Dermis microvascular lymphatic vessel endothelial cell (primary cell): ENCODE results near the gene NTM. TPM values are rescaled to one million over a fixed set of nuclear protein-coding genes. Genes with fewer than 3 reads are reported as not detected.

Experiments
- DNase-seq, 2 donors: peaks; one replicate each; pipeline versions ENCODE4 v3.0.0 to v3.0.0-alpha.2; 2010; ENCODE audit warnings: low read depth in 2 of 2
- total RNA-seq: library from RNA; depleted of rRNA; stranded (reverse); fragments of >200 nt; gene quantifications from 2 replicates; pipeline ENCODE4 v1.2.1, GENCODE V29; 2014

Gene NTM
- total RNA-seq, 1 donor from 2014 or later, result under 0.01 TPM

DNA sequence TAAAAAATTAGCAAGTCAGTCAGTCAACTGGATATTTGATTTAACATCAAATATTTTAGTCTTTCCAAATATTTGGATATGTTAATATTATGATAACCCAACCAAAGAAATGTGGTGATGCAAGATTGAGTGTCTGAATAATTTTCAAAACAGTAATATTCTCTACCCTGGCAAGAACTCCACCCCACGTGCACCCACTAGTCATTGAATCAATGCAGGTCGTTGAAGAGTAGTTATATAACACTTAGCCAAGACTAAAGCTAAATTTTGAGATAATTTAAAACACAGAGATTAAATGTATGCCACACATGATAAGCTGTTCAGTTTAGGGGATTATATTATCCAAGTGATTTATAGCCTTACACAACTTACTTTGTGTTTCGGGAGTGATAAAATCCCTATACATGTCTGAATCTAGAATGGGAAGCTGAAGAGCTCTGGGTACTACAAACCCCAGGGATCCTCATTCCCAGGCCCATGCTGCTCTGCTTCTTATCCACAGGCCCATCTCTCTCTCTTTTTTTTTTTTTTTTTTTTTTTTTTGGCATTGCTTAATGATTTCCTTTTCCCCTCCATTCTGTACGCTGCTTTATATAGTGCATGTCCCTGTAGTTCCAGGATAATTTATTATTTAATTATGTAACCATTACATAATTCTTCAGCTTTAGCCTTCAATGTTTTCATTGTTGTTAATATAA lies 392.9 kb downstream of the NTM start:
- no peak for DNase-seq

DNA sequence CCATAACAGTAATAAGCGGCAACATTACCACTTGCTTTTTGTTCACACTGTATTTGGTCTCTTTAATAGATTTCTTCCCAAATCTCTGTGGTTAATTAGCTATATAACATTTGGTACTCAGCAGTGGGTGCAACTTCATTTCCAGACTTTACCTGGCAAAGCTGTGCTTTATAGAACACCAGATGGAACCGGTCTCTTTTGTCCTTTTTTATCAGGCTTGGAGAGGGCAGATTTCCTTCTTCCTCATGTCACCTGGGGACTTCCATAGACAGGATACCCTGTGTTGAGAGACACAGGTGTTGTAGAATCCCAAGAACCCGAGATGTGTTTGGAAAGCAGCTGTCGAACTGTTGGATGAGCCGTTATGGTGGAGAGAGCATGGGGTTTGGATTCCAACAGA lies 393.7 kb downstream of the NTM start:
- no peak for DNase-seq

DNA sequence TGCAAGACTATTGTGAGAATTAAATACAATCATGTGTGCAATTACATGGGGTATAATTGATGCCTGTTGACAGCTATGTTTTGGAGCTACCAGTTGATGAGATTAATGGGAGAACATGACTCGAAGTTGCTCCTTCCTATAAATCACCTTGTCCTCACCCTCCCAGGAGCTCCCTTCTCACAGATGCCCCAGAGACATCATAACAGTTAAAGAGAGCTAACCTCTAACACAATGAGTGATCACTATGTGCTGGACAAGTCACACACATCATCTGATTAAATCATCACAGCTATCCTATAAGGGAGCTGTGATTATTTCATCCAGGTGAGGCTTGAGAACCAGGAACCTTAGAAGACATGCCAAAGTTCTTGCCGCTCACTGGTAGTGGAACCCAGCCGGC lies 394.2 kb downstream of the NTM start:
- DNase-seq, result no peak

DNA sequence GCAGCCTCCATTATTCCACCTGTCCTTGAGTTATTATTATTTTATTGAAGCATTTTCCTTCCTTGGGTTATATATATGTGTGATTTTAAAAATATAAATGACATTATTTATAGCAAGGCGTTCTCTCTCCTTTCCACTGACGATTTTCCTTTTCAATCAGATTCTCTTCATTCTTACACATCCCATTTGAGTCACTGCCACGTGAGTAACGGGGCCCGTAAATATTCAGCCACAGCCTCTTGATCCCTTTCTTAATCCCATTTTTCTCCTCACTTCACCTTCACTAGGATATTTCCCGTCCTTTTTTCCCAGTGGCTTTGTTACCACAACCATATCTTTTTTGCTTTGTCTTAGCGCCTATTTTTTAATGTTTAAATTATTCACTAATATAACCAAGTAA lies 396.2 kb downstream of the NTM start:
- no peak for DNase-seq

- DNase-seq, result peak in 1 of 2 donors; percentile 45
Measured at GRCh38 chr11:131767421-131767820, 397.0 kb downstream of the NTM start.

DNA sequence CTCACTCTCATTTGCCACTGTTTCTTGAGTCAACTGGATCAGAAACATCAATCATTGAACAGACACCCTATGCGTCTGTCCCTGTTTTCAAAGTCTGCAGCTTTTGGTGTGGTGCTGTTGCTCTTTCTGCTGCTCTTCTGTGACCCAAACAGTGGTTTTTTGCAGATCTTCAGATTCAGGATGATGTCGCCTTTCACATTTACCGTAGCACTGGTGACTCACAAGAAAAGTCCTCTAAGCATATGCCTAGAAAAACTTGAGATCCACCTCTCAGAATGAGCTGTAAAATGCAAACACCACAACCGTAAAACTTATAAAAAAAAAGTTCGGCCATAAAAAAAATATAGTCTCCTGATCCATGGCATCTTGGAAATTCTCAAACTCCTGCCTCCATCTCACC lies 400.4 kb downstream of the NTM start:
- DNase-seq, result no peak

DNA sequence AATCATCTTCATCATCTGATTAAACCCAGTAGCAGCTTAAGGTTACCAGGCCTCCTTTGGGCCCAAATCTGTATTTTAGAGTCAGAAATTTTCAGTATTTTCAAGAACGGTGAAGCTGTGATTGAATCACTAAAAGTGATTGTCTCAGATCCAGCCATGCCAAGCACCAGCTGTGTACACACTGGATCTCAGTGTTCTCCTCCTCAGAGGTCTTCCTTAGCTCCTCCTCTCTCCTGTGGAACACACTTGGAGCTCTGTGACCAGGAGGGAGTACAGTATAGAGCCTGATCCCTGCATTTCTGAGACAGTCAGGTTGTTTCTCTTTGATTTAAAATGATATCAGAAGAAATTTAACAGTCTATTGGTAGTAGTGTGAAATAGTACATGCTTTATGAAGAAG lies 401.1 kb downstream of the NTM start:
- no peak for DNase-seq

DNA sequence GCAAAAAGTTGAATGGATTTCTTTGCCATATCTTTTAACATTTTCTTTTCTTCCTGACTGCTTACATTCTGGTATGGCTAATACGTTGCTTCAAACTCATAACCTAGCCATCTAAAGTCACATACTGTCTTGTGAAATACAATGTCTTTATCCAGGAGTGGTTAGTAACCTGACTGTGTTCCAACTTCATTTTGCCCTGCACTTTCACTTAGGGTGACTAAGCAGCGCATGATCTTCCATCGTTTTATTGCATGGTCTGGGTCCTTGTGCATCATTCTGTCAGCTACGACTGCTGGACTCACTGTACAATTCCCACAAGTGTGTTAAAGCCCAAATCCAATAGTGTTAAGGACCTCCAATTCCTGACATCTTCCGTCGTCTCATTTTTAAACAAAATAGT lies 403.2 kb downstream of the NTM start:
- DNase-seq, result no peak

GRCh38 chr11:131776211-131776610 lies 405.8 kb downstream of the NTM start:
- DNase-seq, result no peak

DNA sequence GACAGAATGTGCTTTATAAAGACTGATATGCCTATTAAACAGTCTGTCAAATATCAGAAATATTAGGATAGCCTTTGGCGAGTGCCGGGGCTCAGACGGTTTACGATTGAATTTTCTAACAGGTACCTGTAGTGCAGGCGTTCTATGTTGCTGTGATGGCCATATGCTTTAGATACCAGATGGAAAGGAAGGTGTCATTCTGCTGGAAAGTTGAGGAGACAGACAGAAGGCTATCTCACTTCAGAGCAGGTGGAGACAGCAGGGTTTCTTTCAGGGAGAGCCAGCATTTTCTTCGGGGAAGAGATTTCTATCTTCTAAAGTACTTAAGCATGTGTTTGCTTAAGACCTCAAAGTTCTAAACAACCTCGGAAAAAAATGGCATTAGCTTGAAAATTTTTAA lies 415.4 kb downstream of the NTM start:
- DNase-seq, result no peak

- no peak for DNase-seq
Measured at GRCh38 chr11:131787119-131787518, 416.7 kb downstream of the NTM start.

DNA sequence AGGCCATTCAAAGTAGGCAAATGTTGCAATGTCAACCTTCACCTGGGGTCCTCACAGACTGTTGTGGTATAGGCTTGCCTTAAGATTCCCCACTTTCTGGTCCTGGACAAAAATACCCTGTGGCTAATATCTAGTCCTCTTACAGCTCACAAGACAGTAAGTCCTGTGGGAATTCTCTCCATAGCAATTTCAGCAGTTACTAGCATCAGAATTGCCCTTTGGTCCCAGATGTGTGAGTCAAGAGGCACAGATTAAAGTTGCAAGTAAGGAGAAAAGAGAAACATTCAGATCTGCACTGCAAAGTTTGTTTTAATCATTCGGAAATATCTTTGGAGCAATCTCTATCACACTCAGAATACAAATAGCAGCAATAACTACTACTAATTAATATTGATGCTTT lies 420.2 kb downstream of the NTM start:
- no peak for DNase-seq

- no peak for DNase-seq
Measured at GRCh38 chr11:131792243-131792642, 421.8 kb downstream of the NTM start.

- no peak for DNase-seq
Measured at GRCh38 chr11:131796089-131796488, 425.7 kb downstream of the NTM start.

DNA sequence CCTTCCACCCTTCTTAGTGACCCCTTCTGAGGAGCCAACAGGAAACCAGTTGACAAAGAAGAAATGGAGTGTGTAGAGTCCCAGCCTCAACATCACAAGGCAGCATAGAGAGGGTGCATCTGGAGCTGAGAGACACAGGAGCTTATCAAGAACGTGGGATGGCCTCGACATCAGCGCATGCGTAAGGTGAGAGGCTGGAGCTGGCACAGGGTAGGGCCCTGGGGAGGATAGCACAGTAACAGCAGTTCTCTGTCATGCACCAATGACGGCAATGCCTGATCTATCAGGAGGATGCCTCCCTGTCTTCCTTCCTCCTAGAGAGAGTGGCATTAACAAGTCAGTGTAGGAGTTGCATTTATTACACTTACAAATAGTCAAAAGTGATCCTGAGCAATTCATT lies 426.1 kb downstream of the NTM start:
- DNase-seq, result no peak

GRCh38 chr11:131800452-131800851 lies 430.0 kb downstream of the NTM start:
- no peak for DNase-seq

GRCh38 chr11:131802440-131803115 lies 432.2 kb downstream of the NTM start:
- DNase-seq, result no peak

GRCh38 chr11:131807876-131808275 lies 437.5 kb downstream of the NTM start:
- DNase-seq, result no peak

DNA sequence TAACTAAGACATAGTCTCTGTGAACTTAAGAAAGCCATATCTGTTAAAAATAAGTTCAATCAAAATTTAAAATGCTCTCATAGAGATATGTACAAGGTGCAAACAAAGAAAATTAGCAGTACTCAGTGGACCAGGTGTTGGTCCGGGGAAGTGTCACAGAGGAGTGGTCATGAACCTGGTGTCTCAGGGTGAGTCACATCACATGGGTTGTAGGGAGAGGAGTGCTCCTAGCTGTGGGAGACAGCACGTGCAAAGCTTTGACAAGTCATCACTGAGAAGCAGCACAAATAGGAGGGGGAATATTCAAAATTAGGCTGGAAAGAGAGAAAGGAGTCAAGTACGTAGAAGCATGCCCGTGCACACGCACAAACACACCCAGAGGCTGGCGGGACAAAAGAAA lies 438.1 kb downstream of the NTM start:
- no peak for DNase-seq

GRCh38 chr11:131809203-131809918 lies 438.9 kb downstream of the NTM start:
- no peak for DNase-seq

DNA sequence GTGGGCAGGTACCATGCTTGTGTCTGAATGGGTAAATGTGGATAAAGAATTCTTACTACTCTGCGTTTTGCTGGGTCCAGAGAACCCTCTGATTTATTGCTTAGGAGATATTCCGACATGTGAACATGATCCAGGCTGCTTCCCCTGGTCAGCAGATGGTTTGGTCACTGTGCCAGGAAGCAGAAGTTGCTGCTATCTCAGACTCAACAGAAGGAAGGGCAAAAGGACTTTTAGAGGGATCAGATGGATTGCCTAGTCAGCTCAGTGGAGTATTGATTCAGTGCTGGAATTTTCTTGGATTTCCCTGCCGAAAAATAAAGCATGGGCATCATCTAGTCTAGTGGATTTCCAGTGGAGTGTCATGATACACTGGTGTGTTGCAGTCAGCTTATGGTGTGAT lies 440.1 kb downstream of the NTM start:
- peak in 1 of 2 donors; percentile 6 for DNase-seq

GRCh38 chr11:131811383-131811782 lies 441.0 kb downstream of the NTM start:
- DNase-seq, result peak in 1 of 2 donors; percentile 34

DNA sequence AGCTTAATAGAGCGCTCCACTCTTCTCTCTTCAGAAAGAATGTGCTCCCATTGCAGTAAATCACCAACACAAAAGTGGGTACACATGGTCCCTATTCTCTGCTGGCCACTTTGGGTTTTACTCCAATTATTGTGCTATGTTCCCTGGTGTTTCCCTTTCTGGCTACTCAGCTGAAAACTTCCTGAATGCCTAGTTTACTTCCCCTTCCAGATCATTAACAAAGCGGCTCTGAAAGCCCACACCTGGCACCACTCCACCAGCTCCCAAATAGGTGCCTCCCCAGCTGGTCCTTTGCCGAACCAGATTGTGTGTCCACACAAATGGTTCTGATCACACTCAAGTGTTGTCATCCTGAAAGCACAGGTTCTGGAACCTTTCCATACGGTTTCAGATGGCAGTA lies 443.7 kb downstream of the NTM start:
- DNase-seq, result no peak
